GM18951 (cell line): ENCODE results near the gene C3orf18.

Experiments
- POLR2A ChIP-seq: IDR thresholded peaks from 4 replicates; pipeline ENCODE4 v1.6.1; 2011; ENCODE audit warnings: mild to moderate bottlenecking; ENCODE audit not compliant: insufficient read length, insufficient read depth; ENCODE audit errors: extremely low read depth
- in situ Hi-C: fragments of 300-500 bp; cut with MboI; formaldehyde crosslinking; loops from one replicate; pipeline ENCODE4 v1.12.0; 2022; ENCODE audit warnings: low sequenced_read_pairs, mixed read lengths, inconsistent platforms; ENCODE audit not compliant: unreplicated experiment

The C3orf18 gene

GRCh38 chr3:50512131-50512530 is 55.4 kb downstream of the C3orf18 start:
- no peak for TF ChIP-seq POLR2A
- in situ Hi-C loops: no loop called here

- in situ Hi-C loops: no loop called here
Measured at GRCh38 chr3:50510325-50510724, 57.2 kb downstream of the C3orf18 start.

GRCh38 chr3:50509715-50510114 is 57.8 kb downstream of the C3orf18 start:
- no peak for TF ChIP-seq POLR2A
- in situ Hi-C loops: no loop called here

More at GRCh38 chr3:50510325-50510724, 57.2 kb downstream of the C3orf18 start:
- no peak for TF ChIP-seq POLR2A

DNA sequence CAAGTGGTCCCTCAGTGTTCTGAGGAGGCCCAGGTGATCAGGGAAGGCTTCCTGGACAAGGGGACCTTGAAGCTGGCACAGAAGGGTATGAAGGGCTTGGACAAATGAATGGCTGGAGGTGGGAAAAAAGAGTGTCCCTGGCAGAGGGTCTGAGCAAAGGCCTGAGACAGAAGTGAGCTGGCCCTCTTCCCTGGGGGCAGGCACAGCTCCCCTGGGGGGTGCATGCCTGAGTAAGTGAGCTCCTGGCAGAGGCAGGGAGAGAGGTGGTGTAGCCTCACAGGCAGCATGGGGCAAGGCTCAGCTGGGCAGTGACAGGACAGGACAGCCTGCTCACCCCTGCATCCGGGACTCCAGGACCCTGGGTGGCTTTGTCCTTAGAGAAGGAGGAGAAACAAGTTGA is 58.7 kb downstream of the C3orf18 start:
- TF ChIP-seq POLR2A: no peak
- in situ Hi-C loops: no loop called here
